GM19351 (cell line): Measurements from ENCODE around the gene GDF7.
A peak's percentile ranks its signal among the peaks of the same experiment; 100 is the strongest.

Experiments used
- ATAC-seq: cut with Tn5 transposase; IDR thresholded peaks from one replicate; pipeline ENCODE4 v1.9.1; 2021; ENCODE audit warnings: mild to moderate bottlenecking, moderate library complexity; ENCODE audit not compliant: unreplicated experiment

GDF7 gene

GRCh38 chr2:20672201-20672951, 5.4 kb downstream of the GDF7 start:
- no peak for ATAC-seq

GRCh38 chr2:20673686-20674308, 6.9 kb downstream of the GDF7 start:
- ATAC-seq = no peak

GRCh38 chr2:20674309-20674965, 7.5 kb downstream of the GDF7 start:
- no peak for ATAC-seq

- ATAC-seq = no peak
Measured at GRCh38 chr2:20674974-20675679, 8.2 kb downstream of the GDF7 start.

GRCh38 chr2:20675701-20676352, 8.9 kb downstream of the GDF7 start:
- peak; percentile 41 for ATAC-seq

GRCh38 chr2:20676353-20677215, 9.6 kb downstream of the GDF7 start:
- peak; percentile 70 for ATAC-seq

GRCh38 chr2:20677301-20678085, 10.5 kb downstream of the GDF7 start:
- peak; percentile 49 for ATAC-seq

- no peak for ATAC-seq
Measured at GRCh38 chr2:20678086-20678395, 11.1 kb downstream of the GDF7 start.

GRCh38 chr2:20678780-20679179, 11.8 kb downstream of the GDF7 start:
- no peak for ATAC-seq

GRCh38 chr2:20680744-20681375, 13.9 kb downstream of the GDF7 start:
- no peak for ATAC-seq

- ATAC-seq = no peak
Measured at GRCh38 chr2:20682167-20682920, 15.4 kb downstream of the GDF7 start.

- no peak for ATAC-seq
Measured at GRCh38 chr2:20684581-20685063, 17.7 kb downstream of the GDF7 start.

GRCh38 chr2:20687260-20687832, 20.4 kb downstream of the GDF7 start:
- ATAC-seq = no peak

- no peak for ATAC-seq
Measured at GRCh38 chr2:20689428-20690264, 22.7 kb downstream of the GDF7 start.

- no peak for ATAC-seq
Measured at GRCh38 chr2:20691076-20691734, 24.3 kb downstream of the GDF7 start.

GRCh38 chr2:20692081-20692480, 25.1 kb downstream of the GDF7 start:
- ATAC-seq = no peak
